GM21723 (cell line): ENCODE measurements around the gene MEN1.
"Not testable (repeated sequence)": the region's sequence is repeated elsewhere in the genome, so short reads cannot be mapped to it uniquely, and the experiment has no call there.

Source experiments
- ATAC-seq: cut with Tn5 transposase; IDR thresholded peaks from one replicate; pipeline ENCODE4 v1.9.1; 2021; ENCODE audit warnings: mild to moderate bottlenecking, moderate library complexity; ENCODE audit not compliant: unreplicated experiment

The MEN1 gene

DNA sequence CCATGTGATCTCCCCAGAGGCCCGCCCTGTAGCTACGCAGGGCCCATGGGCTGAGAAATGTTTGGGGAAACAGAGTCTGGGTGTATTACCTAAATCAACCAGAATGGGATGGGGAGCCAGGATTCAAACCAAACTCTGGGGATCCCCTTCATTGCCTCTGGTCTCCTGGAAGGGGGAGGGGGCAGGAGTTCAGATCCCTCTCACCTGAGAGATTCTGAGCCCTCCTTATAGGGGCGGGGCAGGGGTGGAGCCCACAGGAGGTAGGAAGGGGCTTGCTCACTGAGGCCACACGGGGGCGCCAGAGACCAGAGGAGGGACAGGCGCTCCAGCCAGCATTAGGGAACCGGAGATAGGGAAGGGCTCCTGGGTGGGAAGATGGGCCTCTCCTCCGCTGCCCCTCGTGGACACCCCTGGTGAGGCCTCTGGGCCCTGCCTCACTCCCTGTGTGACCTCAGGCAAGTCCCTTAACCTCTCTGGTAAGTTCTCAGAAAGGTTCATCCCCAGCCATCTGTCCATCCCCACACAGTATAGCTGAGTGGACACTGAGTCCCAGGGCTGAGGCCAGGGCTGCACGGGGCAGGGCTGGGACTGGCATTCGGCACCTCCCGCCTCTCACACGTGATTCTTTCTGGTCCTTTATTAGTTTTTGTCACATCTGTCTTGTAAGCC, 36.8 kb upstream of the MEN1 start:
- ATAC-seq = no peak

DNA sequence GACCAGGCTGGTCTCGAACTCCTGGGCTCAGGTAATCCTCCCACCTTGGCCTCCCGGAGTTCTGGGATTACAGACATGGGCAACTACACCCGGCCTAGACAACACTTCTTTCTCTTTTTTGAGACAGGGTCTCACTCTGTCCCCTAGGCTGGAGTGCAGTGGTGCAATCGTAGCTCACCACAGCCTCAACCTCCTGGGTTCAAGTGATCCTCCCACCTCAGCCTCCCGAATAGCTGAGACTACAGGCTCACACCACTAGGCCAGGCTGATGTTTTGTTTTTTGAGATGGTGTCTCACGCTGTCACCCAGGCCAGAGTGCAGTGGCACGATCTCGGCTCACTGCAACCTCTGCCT, 35.4 kb upstream of the MEN1 start:
- ATAC-seq = not testable (repeated sequence)

GRCh38 chr11:64845129-64845775, 34.9 kb upstream of the MEN1 start:
- no peak for ATAC-seq

DNA sequence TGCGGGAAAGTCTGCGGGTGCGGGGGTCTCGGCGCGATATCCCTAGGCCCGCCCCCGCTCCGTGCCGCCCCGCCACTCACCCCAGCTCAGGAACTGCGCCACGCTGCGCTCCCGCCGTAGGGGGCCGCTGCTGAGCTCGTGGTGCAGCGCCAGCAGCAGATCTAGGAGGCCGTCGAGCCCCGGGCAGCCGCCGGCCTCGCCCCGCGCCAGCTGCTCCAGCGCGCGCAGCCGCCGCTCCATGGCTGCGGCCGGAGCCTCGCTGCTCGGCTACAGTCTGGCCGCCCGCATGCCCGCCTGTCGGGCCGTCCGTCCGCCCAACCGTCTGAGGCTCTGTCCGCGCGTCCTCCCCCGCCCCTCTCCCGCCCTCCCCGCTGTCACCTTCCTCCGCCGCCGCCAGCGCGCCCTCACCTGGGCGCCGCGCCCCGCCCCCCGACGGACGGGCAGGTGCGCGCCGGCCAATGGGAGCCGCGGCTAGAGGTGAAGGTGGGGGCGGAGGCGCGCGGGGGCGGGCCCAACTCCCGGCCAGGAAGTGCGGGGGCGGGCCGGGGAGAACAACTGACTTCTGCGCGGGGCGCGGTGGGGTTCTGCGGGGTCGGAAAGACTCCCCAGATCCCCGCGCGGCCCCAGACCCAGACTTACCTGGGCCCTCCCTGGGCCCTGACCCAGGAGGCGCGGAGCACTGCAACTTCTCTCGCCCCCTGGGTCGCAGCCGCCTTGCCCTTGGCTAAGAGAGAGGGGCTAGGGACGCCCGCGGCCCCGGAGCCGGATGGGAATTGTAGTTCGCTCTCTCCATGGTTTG, 34.2 kb upstream of the MEN1 start, which contains the start of gene CDC42BPG:
Gene CDC42BPG, minus strand, starts transcription at position 324 of the 799 bp plus-strand sequence. Its CDS starts 84 bp downstream, at position 240.
- no peak for ATAC-seq

- ATAC-seq = no peak
Measured at GRCh38 chr11:64843686-64844329, 33.5 kb upstream of the MEN1 start.

GRCh38 chr11:64842851-64843685, 32.7 kb upstream of the MEN1 start:
- no peak for ATAC-seq

GRCh38 chr11:64842366-64842759, 32.0 kb upstream of the MEN1 start:
- no peak for ATAC-seq

- ATAC-seq = no peak
Measured at GRCh38 chr11:64841592-64842365, 31.4 kb upstream of the MEN1 start.

DNA sequence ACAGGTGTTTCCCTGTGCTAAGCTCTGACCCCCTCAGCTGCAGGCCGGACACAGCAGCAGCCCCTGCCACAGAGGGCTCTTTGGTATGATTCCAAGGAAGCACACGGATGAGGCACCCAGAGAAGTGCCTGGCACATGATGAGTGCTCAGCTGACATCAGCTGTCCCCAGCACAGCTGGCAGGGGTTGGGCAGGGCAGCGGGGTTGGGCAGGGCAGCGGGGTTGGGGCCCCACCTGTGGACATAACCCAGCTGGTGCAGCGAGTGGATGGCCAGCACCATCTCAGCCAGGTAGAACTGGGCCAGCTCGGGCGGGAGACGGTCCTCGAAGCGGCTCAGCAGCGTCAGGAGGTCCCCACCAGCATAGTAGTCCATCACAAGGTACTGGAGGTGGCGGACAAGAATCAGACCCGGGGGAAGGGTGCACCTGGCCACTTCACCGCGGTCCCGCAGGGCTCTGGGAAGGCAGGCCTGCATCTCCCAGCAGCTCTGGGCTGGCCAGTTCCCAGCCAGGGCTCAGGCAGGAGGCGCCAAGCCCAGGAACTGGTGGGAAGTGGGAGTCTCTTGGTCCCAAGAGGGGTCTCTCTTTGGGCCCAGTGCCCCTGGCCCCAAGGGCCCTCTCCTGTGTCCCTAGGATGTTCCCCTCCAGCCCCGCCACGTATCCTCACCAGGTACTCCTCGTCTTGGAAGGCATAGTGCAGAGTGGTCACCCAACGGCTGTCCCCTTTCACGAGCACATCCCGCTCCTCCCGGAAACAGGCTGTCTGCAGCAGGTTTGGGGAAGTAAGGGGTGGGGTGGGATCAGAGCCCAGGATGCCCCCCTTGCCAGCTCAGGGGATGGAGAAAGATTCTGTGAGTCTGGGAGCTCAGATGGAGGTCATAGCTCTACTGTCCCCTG, 29.8 kb upstream of the MEN1 start:
- no peak for ATAC-seq

GRCh38 chr11:64839335-64839734, 29.0 kb upstream of the MEN1 start:
- ATAC-seq = no peak

GRCh38 chr11:64838600-64839334, 28.4 kb upstream of the MEN1 start:
- ATAC-seq = no peak

- no peak for ATAC-seq
Measured at GRCh38 chr11:64837887-64838351, 27.6 kb upstream of the MEN1 start.

DNA sequence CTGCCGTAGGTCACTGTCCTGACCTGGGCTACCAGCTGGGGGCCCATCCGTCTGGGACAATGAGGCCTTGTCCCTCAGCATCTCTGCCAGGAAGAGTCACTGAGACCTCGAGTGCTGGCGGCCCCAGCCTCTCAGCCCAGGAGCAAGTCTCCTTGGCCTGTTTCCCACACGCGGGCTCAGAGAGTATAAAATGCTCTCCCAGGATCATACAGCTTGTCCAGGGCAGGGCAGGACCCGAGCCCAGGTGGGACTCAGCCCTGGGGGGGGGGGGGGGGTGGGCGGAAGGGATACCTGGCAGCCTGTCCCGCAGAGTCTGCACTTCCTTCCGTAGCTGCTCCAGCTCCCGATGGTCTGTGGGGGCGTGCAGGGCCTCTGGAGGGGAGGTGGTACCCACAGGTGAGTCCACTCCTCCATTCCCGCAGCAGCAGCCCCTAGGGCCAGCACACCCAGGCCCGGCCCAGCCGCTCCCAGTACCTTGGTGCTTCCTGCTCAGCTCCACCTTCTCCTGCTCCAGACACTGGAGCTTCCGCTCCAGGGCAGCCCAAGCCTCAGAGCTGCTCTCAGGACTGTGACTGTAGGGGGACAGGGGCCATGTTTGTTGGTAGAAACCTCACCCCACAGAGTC, 26.2 kb upstream of the MEN1 start:
- no peak for ATAC-seq

DNA sequence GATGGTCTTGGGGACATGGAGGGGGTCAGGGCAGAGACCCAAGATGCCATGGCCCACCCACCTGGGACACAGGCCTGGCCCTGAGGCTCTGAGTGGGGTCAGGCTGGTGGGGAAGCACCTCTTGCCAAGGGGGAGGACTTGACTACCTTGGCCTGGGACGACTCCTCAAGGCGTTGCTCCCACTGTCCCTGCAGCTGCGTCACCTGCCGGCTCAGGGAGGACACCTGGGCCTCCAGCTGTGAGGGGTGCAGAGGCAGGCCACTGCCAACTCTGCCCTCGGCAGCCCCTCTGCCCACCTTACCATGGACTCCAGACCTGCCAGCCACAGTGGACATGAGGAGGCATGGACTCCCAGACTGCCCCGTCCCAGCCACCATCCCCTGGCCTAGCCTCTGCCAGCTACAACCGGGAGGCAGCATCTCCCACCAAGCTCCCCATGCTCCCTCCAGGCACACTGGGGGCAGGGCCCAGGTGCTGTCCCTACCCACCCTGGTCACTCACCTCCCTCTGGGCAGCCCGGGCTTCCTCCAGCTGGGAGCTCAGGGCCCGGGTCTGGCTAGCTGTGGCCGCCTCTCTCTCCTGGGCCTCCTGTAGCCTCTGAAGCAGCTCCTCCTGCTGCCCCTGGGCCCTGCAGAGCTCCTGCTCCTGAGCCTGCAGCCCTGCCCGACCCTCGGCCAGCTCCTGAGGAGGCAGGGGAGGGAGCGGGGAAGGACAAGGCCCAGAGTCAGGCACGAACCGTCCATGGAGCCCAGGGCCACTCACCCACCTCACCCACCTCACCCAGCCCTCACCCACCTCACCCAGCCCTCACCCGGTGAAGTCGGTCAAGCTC, 25.5 kb upstream of the MEN1 start:
- ATAC-seq = no peak

DNA sequence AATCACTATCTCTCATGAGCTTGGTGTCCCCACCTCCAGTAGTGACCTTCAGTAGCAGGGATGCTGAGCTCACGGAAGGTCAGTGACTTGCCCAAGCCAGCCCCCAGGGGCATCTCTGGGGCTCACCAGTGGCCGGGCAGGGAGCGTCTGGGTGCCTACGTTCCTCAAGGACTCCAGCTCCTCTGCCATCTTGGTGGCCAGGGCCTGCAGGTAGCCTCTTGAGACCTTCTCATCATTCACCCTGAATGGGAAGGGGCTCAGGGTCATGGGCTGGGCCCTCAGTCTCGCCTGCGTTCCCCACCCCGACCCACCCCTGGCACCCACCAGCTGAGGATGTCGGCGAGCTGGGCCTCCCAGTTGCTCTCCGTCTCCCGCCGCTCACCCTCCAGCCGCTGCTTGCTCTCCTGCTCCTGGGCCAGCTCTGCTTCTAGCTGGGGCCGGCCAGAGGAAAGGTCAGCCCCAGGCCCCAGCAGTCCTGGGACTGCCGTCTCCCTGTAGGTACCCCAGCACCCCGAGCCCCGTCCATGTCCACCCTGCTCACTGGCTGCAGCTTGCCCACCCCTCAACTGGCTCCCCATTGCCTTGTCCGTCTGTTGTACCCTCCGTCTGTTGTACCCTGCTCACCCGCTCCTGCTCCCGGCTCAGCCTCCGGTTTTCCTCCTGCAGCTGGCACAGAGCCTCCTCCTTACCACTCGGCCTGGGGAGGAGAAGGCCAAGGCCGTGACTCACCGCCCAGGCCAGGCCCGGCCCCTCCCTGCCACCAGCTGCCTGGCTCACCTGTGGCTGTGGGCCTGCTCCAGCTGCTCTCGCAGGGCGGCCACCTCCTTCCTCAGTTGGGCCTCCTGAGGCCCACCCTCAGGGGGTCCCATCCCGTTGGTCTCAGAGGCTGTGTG, 24.6 kb upstream of the MEN1 start:
- ATAC-seq = no peak
